Stimulated activated CD8-positive, alpha-beta memory T cell treated with anti-CD3 and anti-CD28 coated beads, Interleukin-15, amount 100 ng/mL, for 24 hours (primary cell): ENCODE measurements around the gene DRD1.
"Not testable (repeated sequence)": the region's sequence is repeated elsewhere in the genome, so short reads cannot be mapped to it uniquely, and the experiment has no call there.

Experiments used
- DNase-seq: peaks from one replicate; pipeline ENCODE4 v3.0.0-alpha.2; 2020; ENCODE audit warnings: low read depth

The DRD1 gene

DNA sequence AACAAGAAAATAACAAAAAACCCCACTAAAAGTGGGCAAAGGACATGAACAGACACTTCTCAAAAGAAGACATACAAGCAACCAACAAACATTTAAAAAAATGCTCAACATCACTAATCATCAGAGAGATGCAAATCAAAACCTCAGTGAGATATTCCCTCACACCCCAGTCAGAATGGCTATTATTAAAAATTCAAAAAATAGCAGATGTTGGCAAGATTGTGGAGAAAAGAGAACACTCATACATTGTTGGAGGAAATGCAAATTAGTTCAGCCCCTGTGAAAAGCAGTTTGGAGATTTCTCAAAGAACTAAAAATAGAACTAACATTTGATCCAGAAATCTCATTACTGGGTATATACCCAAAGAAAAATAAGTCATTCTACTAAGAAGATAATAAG, 19.4 kb downstream of the DRD1 start:
- DNase-seq: not testable (repeated sequence)

DNA sequence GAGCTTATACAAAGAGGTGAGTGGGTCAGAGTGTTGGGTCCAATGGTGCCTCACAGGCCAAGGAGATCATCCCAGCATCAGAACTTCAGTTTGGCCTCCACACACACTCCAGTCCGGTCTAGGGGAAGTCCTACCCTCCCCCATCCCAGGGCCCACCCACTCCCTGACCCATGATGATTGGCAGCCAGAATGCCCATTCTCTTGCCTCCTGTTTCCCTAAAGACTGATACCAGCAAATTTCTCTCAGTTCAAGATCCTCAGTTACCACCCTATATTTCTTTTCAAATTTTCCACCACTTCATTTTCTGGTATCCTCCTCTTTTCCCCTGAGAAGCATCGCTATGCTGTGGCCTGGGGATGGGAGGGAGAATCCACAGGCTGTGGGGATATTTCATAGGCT, 21.9 kb downstream of the DRD1 start:
- DNase-seq: no peak

DNA sequence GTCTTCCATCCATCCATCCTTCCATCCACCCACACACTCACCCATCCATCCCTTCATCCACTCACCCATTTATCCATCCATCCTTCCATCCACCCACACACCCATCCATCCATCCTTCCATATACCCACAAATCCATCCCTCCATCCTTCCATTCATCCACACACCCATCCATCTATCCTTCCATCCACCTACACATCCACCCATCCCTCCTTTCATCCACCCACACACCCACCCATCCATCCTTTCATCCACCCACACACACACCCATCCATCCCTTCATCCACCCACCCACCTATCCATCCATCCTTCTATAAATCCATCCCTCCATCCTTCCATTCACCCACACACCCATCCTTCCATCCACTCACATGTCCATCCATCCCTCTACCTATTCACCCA, 23.6 kb downstream of the DRD1 start:
- no peak for DNase-seq

- no peak for DNase-seq
Observed at GRCh38 chr5:175418251-175418650, 25.7 kb downstream of the DRD1 start.

DNA sequence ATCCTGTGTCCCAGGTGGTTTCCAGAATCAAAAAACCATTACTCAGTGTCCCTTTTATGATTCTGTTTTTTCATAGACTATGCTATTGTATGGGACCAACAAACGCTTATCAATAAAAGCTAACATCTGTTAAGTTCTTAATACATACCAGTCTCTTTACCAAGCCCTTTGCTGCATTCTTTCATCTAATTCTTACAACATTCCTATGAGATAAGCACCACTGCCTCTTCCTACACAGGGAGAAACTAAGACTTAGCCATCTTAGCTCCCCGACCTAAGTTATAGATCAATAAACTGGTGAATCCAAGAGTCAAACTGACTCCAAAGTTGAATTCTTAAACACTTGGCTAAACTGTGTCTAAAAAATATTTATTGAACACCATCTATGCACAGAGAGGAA, 26.6 kb downstream of the DRD1 start:
- DNase-seq: no peak

DNA sequence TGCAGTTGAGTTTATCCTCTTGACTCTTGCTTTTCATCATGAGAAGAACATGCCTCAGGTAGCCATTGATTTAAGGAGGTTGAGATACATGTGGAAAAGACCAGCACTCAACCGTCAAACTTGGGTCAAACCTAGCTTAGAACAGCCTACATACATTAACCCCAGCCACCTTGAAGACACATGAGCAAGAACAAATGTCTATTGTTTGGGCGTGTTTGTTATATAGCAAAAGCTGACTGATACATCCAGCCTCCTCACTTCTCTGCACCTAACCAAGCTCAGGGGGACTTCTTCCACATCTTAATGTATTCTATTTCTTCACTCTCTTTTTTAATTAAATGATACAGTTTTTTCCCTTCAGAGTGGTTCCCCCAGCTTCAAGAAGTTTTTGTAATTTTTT, 28.7 kb downstream of the DRD1 start:
- DNase-seq: no peak

GRCh38 chr5:175410926-175411325, 33.1 kb downstream of the DRD1 start:
- DNase-seq: no peak

- DNase-seq: no peak
Observed at GRCh38 chr5:175406300-175406699, 37.7 kb downstream of the DRD1 start.

DNA sequence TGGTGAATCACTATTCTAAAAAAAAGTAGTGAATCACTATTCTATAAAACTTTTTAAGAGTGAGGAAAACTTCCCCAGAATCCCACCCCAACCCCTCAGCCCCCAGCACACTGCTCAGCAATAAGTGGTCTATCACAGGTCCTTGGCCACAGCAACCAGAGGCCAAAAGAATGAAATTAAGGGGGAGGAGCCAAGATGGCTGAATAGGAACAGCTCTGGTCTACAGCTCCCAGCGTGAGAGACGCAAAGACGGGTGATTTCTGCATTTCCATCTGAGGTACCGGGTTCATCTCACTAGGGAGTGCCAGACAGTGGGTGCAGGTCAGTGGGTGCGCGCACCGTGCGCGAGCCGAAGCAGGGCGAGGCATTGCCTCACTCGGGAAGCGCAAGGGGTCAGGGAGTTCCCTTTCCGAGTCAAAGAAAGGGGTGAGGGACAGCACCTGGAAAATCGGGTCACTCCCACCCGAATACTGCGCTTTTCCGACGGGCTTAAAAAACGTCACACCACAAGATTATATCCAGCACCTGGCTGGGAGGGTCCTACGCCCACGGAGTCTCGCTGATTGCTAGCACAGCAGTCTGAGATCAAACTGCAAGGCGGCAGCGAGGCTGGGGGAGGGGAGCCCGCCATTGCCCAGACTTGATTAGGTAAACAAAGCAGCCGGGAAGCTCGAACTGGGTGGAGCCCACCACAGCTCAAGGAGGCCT, 46.2 kb downstream of the DRD1 start:
- not testable (repeated sequence) for DNase-seq

DNA sequence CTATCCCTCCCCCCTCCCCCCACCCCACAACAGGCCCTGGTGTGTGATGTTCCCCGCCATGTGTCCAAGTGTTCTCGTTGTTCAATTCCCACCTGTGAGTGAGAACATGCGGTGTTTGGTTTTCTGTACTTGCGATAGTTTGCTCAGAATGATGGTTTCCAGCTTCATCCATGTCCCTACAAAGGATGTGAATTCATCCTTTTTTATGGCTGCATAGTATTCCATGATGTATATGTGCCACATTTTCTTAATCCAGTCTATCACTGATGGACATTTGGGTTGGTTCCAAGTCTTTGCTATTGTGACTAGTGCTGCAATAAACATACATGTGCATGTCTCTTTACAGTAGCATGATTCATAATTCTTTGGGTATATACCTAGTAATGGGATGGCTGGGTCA, 48.6 kb downstream of the DRD1 start:
- DNase-seq: not testable (repeated sequence)

DNA sequence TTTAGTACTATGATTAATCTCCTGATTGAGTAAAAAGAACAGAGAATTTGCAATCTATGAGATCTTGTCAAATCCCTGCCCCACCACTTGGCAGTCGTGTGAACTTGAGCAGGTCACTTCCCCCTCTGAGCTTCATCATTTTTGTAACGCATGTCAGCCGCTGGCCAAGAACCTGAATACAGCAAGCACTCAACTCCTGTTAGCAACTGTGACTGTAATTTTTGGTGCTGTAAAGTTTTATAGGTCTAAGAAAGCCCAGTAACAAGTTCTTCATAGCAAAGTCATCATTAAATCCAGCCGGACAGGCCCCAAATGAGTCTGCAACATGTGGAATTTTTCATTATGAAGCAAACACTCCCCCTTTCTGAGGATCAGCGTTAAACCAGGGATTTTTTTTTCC, 49.4 kb downstream of the DRD1 start:
- DNase-seq: no peak

DNA sequence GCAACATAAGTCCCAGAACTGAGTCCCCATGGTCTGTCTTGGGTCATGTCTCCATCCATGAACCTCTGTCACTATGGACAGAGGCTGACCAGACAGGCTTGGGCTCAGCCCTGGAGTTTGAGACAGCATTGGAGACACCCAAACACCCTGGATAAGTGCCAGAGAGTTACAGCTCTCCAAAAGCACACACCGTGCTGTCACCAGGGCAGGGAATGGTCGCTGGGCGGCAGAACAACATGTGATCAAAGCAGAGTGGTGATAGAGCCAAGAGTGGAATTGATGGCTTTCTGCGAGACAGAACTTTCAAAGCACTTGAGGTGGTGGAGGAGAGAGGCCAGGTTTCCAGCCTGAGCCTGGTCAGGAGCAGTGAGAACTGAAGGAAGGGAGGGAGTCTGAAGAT, 50.1 kb downstream of the DRD1 start:
- DNase-seq: no peak

DNA sequence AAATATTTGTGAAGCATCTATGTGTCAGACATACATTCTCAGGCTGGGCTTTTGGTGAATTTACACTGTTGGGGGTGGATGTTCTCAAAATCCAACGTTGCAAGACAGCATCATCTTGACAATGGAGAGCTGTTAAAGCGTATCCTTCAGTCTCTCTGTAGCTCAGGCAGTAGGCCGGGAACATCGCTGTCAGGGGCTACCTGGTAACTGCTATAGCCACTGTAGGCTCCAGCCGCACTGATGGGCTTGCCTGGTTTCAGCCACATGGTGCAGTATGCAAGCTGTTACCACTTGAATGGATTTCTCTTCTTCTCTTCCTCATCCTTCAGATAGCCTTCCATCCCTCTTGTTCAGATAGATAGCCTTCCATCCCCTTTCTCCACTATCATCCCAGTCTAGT, 51.7 kb downstream of the DRD1 start:
- DNase-seq: no peak

DNA sequence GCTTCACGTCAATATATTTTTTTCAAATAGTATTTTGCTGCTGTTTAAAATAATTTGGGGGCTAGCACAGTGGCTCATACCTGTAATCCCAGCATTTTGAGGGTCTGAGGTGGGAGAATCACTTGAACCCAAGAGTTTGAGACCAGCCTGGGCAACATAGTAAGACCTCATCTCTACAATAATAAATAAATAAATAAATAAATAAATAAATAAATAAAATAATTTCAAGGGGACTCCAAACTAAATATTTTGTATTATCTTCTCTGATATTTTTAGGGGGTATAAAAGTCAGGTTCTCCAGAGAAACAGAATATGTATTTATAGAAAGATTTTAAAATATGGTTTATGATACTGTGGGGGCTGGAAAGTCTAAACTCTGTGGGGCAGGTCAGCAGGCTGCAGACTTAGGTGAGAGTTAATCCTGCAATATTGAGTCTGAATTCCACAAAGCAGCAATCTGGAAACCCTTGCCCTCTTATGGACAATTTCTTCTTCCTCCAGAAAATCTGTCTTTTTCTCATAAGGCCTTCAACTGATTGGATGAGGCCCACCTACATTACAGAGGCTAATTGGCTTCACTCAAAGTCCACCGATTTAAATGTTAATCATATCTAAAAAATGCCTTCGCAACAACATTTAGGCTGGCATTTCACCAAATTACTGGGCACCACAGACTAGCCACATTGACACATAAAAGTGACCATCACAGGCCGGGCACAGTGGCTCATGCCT, 53.5 kb downstream of the DRD1 start:
- no peak for DNase-seq
